ENCODE data around the gene ZNF107.
"Not testable (repeated sequence)": the region's sequence is repeated elsewhere in the genome, so short reads cannot be mapped to it uniquely, and the experiment has no call there.

ZNF107 gene

DNA sequence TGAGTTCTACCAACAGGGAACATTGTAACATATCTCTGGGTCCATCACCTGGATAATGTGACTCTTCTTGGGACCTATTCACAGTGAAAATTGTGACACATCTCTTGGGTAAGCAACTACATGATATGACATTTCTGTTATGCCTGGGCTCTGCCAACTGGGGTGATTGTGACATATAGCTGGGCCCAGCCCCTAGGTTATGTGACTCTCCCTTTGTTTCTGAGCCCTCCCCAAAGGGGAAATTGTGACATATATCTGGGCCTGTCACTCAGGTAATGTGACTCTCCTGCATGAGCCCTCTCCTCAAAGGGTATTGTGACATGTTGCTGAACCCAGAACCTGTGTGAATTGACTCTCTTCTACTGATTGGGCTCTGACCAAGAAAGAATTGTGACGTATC is 22.4 kb upstream of the ZNF107 start:
- no peak for DNase-seq (ENCODE audit: low spot score)

DNA sequence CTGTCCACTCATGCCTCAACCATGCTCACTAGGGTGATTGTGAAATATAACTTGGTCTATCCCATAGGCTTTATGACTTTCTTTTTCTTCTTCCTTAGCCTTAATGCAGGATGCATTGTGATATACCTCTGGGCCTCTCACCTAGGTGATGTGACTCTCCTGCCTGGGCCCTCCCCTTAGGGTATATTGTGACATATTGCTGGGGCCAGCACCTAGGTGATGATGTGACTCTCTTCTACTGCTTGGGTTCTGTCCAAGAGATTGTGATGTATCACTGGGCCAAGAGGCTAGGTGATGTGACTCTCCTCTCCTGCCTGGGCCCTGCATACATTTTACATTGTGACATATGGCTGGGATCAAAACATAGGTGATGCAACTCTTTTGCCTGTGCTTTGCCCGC is 14.7 kb upstream of the ZNF107 start:
- no peak for DNase-seq (ENCODE audit: low spot score)

DNA sequence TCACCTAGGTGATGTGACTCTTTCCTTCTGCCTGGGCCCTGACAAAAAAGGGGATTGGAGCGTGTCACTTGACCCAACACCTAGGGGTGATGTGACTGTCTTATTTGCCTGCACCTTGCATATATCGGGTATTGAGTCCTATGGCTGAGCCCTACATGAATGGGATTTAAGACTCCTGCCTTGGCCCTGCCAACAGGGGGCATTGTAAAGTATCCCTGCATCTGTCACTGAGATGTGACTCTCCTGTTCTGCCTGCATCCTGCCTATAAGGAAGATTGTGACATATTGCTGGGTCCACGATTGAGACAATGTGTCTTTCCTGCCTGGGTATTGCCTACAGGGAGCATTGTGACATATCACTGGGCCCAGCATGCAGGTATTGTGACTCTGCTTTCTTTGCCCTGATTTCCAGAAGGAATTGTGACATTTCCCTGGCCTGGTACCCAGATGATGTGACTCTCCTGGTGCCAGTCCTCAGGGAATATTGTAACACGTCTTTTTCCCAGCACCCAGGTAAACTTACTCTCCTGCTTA is 14.2 kb upstream of the ZNF107 start:
- no peak for DNase-seq (ENCODE audit: low spot score)

DNA sequence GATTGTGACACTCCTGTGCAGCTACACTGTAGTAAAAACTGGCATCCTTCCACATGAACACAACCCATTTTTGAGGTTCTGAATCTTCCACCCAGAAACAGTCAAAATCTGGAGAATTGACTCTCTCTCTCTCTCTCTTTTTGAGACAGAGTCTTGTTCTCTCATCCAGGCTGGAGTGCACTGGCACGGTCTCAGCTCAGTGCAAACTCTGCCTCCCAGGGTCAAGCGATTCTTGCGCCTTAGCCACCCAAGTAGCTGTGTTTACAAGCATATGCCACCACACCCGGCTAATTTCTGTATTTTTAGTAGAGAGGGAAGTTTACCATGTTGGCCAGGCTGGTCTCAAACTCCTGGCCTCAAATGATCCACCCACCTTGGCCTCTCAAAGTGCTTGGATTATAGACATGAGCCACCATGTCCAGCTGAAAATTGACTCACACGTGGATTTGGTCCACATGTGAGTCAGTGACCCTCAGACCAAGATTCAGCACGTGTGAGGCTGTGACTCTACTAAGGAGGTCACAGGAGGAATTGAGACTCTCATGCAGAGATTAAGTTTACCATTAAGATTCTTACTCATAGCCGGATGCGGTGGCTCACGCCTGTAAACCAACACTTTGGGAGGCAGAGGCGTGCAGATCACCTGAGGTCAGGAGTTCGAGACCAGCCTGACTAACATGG is 12.1 kb upstream of the ZNF107 start:
- DNase-seq (ENCODE audit: low spot score), result no peak

DNA sequence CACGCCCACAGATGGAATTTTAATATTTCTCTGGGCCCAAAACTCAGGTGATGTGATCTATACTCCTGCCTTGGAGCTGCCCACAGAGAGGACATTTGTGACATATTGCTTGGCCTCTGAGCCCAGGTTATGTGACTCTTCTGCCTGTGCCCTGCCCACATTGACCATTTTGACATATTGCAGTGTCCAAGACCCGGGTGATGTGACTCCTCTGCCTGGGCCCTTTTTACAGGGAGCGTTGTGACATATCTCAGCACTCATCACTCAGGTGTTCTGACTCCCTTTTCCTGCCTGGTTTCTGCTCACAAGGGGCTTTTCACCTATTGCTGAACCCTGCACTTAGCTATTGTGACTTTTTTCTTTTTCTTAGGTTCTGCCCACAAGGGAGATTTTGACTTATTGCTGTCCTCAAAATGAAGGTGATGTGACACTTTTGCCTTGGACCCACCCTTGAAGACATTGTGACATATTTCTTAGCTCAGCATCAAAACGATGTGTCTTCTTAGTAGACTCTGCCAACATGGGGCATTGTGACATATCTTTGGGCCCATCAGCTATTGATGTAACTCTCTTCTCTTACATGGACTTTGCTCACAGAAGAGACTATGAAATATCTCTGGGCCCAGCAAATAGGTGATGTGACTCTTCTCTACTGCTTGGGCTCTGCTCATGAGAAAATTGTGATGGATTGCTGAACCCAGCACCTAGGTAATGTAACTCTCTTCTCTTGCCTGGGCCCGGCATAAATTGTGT is 11.0 kb upstream of the ZNF107 start:
- DNase-seq (ENCODE audit: low spot score), result no peak

DNA sequence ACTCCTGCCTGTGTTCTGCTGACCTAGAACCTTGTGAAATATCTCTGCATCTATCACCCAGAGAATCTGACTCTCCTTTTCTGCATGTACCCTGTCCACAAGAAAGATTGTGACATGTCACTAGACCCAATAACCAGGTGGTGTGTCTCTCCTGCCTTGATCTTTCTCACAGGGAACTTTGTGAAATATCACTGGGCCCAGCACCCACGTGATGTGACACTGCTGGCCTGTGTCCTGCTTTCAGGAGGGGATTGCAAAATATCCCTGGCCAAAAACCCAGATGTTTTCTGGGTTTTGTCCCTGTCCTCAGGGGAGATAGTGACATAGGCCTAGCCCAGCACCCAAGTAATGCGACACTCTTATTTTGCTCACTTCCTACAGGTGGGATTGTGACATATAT is 10.1 kb upstream of the ZNF107 start:
- DNase-seq (ENCODE audit: low spot score), result no peak

DNA sequence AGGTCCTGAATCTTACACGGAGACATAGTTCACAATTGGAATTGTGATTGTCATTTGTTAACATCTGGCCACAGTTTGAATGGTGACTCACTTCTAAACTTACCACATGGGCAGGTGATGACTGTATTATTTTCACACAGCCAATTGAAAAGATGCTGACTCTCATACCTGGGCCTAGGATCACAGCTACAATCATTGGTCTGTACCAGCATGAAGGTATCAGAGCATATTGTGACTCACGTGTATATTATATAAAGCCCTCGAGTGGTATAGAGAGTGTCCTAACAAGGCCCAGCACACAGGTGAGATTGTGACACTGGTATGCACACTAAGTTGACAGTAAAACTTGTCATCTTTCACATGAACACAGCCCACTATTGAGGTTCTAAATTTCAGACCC is 9.4 kb upstream of the ZNF107 start:
- DNase-seq (ENCODE audit: low spot score), result no peak

DNA sequence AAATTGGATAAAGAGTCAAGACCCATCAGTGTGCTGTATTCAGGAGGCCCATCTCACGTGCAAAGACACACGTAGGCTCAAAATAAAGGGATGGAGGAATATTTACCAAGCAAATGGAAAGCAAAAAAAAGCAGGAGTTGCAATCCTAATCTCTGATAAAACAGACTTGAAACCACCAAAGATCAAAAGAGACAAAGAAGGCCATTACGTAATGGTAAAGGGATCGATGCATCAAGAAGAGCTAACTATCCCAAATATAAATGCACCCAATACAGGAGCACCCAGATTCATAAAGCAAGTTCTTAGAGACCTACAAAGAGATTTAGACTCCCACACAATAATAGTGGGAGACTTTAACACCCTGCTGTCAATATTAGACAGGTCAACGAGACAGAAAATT is 3.8 kb upstream of the ZNF107 start:
- not testable (repeated sequence) for DNase-seq (ENCODE audit: low spot score)

DNA sequence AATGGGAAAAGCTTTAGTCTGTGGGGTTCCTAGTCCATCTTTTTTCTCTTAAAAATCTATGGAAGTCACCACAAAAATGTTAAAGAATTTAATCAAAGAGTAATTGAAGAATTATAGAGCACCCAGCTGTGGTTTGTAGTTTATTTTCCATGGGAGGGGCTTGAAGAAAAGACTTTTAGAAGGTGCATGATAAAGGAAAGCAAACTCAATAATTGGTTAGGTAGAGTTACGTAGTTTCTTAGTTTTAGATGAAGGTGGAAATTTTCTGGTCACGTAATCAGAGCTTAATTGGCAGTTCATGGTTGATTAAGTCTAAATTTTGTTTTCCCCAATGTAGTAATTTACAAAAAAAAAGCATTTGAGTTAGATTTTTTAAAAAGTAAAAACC is 724 bp downstream of the ZNF107 start:
- DNase-seq (ENCODE audit: low spot score), result no peak

DNA sequence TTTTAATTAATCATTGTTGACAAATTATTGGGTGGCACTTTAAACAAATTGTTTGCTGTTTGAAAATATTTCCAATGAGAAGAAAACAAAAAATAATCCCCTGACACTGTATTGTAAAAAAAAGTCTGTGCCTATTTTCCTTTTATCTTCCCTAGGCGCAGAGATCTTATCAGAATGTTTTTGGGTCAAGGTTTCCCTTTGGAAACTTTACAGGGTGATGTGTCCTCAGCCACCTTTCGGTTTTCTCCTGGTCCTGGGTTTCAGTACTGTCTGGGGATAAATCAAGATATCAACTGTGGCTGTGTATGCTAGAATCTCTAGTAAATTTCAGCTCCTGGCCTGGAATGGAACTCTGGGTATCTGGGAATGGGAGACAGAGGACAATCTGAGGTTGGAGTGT is 1.4 kb downstream of the ZNF107 start:
- DNase-seq (ENCODE audit: low spot score), result no peak

DNA sequence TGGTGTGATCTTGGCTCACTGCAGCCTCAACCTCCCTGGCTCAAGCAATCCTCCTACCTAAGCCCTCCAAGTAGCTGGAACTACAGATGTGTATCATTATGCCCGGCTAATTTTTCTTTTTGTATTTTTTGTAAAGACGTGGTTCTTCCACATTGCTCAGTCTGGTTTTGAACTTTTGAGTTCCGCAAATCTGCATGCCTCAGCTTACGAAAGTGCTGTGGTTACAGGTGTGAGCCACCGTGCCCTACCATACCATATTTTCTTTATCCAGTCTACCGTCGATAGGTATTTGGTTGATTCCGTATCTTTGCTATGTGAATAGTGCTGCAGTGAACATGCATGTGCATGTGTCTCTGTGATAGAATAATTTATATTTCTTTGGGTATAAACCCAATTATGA is 6.5 kb downstream of the ZNF107 start:
- DNase-seq (ENCODE audit: low spot score), result no peak

DNA sequence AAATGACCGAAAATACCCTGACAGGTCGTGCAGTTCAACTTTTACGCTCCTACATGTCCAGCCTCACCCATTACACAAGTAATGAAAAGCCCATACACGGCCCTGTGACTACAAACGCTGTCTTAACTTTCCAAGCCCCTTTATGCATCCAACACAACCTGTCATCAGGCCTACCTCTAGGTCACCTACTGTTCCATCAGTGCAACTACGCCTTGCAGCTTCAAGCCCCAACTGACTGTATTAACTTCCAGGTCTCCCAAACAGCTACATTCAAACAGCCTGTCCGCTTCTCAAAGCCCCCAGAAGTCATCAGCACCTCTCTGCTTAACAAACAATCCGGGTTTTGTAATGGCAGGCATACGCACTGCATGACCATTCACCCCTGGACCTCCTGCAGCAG is 19.2 kb downstream of the ZNF107 start:
- DNase-seq (ENCODE audit: low spot score), result no peak

DNA sequence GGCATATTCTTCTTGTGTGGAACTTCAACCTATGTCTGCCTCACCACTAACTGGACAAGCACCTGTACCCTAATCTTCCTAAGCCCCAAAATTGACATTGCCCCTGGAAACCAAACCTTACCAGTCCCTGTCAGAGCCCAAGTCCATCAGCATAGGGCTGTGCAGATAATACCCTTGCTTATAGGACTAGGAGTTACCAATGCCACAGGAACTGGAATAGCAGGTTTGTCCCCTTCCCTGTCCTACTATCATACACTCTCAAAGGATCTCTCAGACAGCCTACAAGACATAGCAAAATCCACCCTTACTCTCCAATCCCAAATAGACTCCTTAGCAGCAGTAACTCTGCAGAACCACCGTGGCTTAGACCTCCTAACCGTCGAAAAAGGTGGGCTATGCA is 19.8 kb downstream of the ZNF107 start:
- no peak for DNase-seq (ENCODE audit: low spot score)

DNA sequence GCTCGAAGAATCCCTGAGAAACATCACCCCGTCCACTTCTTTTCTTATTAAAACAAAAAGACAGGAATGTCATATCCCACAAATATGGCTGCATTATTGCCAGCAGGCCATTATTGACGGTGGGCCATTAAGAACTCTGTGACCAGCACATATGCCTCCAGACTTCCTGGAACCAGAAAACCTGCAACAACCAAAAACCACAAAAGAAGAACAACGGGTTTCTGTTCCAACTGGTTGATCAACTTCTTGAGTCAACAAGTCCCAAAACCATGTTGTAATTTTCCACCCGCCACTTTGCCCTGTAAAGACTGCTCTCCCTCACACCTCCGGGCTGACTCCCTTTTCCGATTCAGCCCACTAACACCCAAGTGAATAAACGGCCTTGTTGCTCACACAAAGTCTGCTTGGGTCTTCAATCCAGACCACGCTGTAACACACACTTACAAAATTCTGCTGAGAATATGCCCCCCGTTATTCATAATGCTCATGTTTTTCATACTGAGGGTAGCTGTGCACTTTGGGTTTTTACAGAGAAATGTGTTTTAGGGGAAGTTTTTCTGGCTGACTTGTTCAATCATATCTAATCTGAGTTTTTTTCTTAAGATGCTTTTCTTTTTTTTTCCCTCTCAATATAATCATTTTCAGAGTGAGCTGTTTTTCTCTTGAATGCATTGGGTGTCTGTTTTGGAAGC is 20.7 kb downstream of the ZNF107 start:
- DNase-seq (ENCODE audit: low spot score), result no peak

DNA sequence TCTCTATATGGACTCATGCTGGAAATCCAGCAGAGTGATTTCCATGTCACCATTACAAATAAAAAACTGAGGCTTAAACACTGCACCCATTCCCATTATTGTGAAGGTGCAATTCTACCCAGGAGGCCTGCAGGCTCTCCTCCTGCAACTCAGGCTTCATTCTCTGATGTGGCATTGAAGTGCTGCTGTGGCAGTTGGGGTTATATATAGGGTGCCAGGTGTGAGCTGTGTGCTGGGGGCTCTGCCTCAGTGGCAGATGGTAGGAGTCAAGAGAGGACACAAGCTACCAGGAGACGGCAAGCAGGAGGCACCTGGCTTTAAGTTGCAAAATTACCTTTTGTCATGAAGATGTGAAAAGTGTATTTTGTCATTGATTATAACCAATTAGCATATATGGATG is 21.3 kb downstream of the ZNF107 start:
- no peak for DNase-seq (ENCODE audit: low spot score)

DNA sequence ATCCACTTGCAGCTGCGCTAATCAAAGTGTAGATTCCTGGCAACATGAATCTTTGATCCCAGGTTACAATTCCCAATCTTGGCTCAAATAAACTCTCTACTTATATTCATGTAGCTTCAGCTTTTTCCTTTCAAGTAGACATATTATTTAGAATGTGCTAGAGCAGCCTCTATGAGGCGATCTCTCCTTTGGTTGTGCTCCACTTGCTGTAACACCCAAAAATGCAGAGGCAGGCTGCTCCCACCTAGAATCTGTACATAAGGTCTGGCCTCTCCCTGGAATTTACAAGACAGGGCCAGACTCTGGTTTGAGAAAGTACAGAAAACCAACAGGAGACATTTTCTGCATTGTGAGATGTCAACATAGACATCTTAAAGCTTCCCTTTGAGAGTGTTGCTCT is 23.1 kb downstream of the ZNF107 start:
- no peak for DNase-seq (ENCODE audit: low spot score)

DNA sequence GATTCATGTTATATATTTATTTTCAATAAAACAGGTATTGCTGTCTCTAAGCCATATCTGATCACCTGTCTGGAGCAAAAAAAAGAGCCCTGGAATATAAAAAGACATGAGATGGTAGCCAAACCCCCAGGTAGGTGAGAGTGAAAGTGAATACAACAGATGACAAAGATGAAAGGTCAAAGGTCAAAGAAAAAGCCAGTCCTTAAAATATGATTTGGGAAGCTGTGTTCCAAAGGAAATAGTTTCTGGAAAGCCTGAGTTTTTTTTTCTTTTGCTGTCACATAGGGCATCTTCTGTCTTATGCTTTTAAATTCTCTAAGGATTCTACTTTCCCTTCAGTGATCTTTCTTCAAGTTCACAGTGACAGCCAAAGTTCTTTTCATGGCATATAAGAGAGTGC is 25.9 kb downstream of the ZNF107 start:
- DNase-seq (ENCODE audit: low spot score), result no peak

DNA sequence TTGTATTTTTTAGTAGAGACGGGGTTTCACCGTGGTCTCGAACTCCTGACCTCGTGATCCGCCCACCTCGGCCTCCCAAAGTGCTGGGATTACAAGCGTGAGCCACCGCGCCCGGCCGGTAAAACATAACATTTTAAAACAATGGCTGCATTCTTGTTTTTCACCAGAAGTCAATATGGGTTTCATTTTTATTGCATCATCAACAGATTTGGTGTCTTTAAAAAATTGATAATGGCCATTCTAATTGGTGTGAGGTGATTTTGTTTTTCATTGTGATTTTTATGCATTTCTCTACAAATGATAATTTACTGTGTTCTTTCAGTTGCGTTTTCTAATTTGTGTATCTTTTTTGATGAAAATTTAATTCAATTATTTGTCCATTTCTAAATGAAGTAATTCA is 31.9 kb downstream of the ZNF107 start:
- not testable (repeated sequence) for DNase-seq (ENCODE audit: low spot score)

DNA sequence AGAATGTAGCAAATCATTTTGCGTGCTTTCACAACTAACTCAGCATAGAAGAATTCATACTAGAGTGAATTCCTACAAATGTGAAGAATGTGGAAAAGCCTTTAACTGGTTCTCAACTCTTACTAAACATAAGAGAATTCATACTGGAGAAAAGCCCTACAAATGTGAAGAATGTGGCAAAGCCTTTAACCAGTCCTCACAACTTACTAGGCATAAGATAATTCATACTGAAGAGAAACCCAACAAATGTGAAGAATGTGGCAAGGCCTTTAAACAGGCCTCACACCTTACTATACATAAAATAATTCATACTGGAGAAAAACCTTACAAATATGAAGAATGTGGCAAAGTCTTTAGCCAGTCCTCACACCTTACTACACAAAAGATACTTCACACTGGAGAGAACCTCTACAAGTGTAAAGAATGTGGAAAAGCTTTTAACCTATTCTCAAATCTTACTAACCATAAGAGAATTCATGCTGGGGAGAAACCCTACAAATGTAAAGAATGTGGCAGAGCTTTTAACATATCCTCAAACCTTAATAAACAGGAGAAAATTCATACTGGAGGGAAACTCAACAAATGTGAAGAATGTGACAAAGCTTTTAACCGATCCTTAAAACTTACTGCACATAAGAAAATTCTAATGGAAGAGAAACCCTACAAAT is 40.8 kb downstream of the ZNF107 start:
- DNase-seq (ENCODE audit: low spot score), result no peak

DNA sequence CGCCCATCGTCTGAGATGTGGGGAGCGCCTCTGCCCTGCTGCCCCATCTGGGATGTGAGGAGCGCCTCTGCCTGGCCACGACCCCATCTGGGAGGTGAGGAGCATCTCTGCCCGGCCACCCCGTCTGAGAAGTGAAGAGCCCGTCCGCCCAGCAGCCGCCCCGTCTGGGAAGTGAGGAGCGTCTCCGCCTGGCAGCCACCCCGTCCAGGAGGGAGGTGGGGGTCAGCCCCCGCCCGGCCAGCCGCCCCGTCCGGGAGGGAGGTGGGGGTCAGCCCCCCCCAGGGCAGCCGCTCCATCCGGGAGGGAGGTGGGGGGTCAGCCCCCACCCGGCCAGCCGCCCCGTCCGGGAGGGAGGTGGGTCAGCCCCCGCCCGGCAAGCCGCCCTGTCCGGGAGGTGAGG is 52.0 kb downstream of the ZNF107 start:
- not testable (repeated sequence) for DNase-seq (ENCODE audit: low spot score)

DNA sequence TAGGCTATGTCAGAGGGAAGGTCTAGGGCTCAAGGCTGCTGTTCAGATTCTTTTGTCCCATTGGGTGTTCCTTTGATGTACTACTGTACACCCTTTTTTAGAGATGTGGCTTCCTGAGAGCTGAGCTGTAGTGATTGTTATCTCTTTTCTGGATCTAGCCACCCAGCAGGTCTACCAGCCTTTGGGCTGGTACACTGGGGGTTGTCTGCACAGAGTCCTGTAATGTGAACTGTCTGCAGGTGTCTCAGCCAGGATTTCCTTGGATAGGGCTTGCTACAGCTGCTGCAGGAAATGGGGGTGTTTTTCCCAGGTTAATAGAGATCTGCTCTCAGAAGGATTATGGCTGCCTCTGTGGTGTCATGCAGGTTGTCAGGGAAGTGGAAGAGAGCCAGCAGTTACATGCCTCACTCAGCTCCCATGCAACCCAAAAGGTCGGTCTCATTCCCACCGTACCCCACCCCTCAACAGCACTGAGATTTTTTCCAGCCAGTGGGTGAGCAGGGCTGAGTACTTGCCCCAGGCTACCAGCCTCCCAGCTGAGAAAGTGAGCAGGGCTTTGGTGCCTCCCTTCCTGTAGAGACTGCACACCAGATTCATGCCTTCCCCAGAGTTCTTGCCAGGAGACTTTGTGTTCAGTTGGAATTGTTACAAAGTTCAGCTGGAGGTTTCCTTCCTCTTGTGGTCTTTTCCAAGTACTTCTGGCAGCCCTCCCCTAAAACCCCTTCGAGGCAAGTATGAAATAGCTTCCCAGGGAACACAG is 63.3 kb downstream of the ZNF107 start:
- no peak for DNase-seq (ENCODE audit: low spot score)
